Measurements from ENCODE around the gene SURF4.

The SURF4 gene

GRCh38 chr9:133397370-133397769 is 21.5 kb upstream of the SURF4 start:
- peaks cover 45% of the 10 kb centered on the region for H3K27me3 ChIP-seq (replicated peaks; ENCODE audit: insufficient read depth, low read length)
- H3K9ac ChIP-seq (ENCODE audit: low read length), result no peak overlapping the region
- H3K4me2 ChIP-seq (ENCODE audit: low read depth, low read length), result no peak overlapping the region
- H3K36me3 ChIP-seq (replicated peaks; ENCODE audit: insufficient read depth, low read length), result no peaks in the 10 kb centered on the region
- no peaks in the 10 kb centered on the region for H3K9me2 ChIP-seq (replicated peaks; ENCODE audit: insufficient read depth, low read length)
- H3F3A ChIP-seq (ENCODE audit: insufficient read depth, low read length), result no peaks in the 10 kb centered on the region
- H3K9me3 ChIP-seq (replicated peaks; ENCODE audit: insufficient read depth, low read length), result no peaks in the 10 kb centered on the region
- H3K79me2 ChIP-seq (ENCODE audit: low read length), result no peaks in the 10 kb centered on the region
- DNase-seq, result no peak
- H3K4me3 ChIP-seq (ENCODE audit: low read length), result no peak overlapping the region
- H3K27ac ChIP-seq (ENCODE audit: low read length), result no peak overlapping the region
- H3K4me1 ChIP-seq (ENCODE audit: low read length), result no peaks in the 10 kb centered on the region
- no peaks in the 10 kb centered on the region for H4K20me1 ChIP-seq (ENCODE audit: insufficient read depth, low read length)
- no peak for TF ChIP-seq CTCF (IDR thresholded peaks at IDR 0.05; ENCODE audit: low read length)
- no peak for TF ChIP-seq EZH2phosphoT487 (IDR thresholded peaks at IDR 0.05; ENCODE audit: low read length)
- TF ChIP-seq EZH2 (optimal IDR thresholded peaks at IDR 0.05; ENCODE audit: low read depth, low read length), result no peak
- H2AFZ ChIP-seq (ENCODE audit: low read length), result no peak overlapping the region

DNA sequence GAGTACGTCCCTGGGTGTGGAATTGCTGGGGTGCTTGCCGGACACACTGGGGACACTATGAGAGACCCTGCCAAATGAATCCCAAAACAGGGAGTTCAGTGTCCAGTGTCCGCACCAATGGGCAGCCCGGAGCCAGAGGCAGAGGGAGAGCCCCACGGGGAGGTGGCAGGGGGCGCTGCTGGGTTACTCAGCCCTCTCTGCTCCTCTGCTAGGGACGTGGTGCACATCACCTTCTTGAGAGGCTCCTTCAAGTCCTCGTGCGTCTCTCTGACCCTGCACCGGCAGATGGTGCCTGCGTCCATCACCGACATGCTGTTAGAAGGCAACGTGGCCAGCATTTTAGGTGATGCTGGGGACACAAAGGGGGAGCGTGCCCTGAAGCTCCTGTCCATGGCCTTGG is 21.1 kb upstream of the SURF4 start:
- Histone ChIP-seq H3K4me1 (ENCODE audit: low read length) (no peaks in the 10 kb centered on the region), H3K9ac (ENCODE audit: low read length) (no peak overlapping the region), H3K27ac (ENCODE audit: low read length) (no peak overlapping the region), H4K20me1 (ENCODE audit: insufficient read depth, low read length) (no peaks in the 10 kb centered on the region), H3F3A (ENCODE audit: insufficient read depth, low read length) (no peaks in the 10 kb centered on the region), H3K4me2 (ENCODE audit: low read depth, low read length) (no peak overlapping the region), H3K9me2 (replicated peaks; ENCODE audit: insufficient read depth, low read length) (no peaks in the 10 kb centered on the region), H3K4me3 (ENCODE audit: low read length) (no peak overlapping the region), H2AFZ (ENCODE audit: low read length) (no peak overlapping the region), H3K79me2 (ENCODE audit: low read length) (no peaks in the 10 kb centered on the region), H3K36me3 (replicated peaks; ENCODE audit: insufficient read depth, low read length) (no peaks in the 10 kb centered on the region), H3K9me3 (replicated peaks; ENCODE audit: insufficient read depth, low read length) (no peaks in the 10 kb centered on the region), H3K27me3 (replicated peaks; ENCODE audit: insufficient read depth, low read length) (peaks cover 45% of the 10 kb centered on the region)
- no peak for DNase-seq
- TF ChIP-seq EZH2phosphoT487 (IDR thresholded peaks at IDR 0.05; ENCODE audit: low read length) (no peak), CTCF (IDR thresholded peaks at IDR 0.05; ENCODE audit: low read length) (peak; percentile 23; the same call in 1 of the 2 replicates), EZH2 (optimal IDR thresholded peaks at IDR 0.05; ENCODE audit: low read depth, low read length) (no peak)

DNA sequence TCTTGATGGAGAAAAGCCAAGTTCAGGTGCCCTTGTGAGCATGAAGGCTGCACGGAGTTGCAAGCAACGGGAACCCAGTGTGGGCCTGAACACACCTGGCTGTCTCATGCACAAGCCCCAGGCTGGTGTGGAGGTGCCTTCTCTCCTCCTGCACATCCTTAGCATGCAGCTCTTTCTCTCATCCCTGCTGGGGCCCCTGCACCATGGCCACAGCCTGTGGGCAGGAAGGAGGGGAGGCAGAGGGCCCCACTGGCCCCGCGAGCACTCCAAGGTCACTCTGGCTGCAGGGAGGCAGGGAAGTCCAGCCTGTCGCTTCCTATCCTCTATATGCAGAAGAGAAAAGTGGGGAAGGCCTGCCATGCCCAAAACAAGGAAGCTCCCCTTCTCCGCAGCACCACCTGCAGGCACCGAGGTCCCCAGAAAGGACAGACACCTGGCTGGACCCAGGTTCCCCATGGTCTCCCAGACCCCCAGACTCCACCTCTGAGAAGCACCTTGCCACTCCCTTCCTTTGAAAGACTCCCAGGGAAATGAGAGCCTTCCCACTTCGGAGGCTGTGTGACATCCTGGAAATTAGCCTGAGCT is 18.9 kb upstream of the SURF4 start:
- Histone ChIP-seq H3F3A (ENCODE audit: insufficient read depth, low read length) (no peaks in the 10 kb centered on the region), H3K36me3 (replicated peaks; ENCODE audit: insufficient read depth, low read length) (no peaks in the 10 kb centered on the region), H3K9me2 (replicated peaks; ENCODE audit: insufficient read depth, low read length) (no peaks in the 10 kb centered on the region), H3K9me3 (replicated peaks; ENCODE audit: insufficient read depth, low read length) (no peaks in the 10 kb centered on the region), H3K4me3 (ENCODE audit: low read length) (no peak overlapping the region), H3K27me3 (replicated peaks; ENCODE audit: insufficient read depth, low read length) (peaks cover 58% of the 10 kb centered on the region), H3K4me1 (ENCODE audit: low read length) (no peaks in the 10 kb centered on the region), H3K79me2 (ENCODE audit: low read length) (no peaks in the 10 kb centered on the region), H3K9ac (ENCODE audit: low read length) (no peak overlapping the region), H3K27ac (ENCODE audit: low read length) (no peak overlapping the region), H2AFZ (ENCODE audit: low read length) (no peak overlapping the region), H4K20me1 (ENCODE audit: insufficient read depth, low read length) (no peaks in the 10 kb centered on the region), H3K4me2 (ENCODE audit: low read depth, low read length) (no peak overlapping the region)
- TF ChIP-seq CTCF (IDR thresholded peaks at IDR 0.05; ENCODE audit: low read length) (no peak), EZH2phosphoT487 (IDR thresholded peaks at IDR 0.05; ENCODE audit: low read length) (no peak), EZH2 (optimal IDR thresholded peaks at IDR 0.05; ENCODE audit: low read depth, low read length) (no peak)
- DNase-seq, result no peak

All from MM.1S (cell line).